GM20000 (cell line): ENCODE data around the gene TEX261.

Source experiments
- DNase-seq: peaks from one replicate; pipeline ENCODE4 v3.0.0; 2012; ENCODE audit warnings: low spot score
- TF ChIP-seq, protein P1 (sequence below): IDR thresholded peaks from 2 replicates; pipeline ENCODE4 v1.5.1; 2012; ENCODE audit warnings: mild to moderate bottlenecking, control low read depth; ENCODE audit errors: extremely low read depth, missing control alignments

TEX261 gene

DNA sequence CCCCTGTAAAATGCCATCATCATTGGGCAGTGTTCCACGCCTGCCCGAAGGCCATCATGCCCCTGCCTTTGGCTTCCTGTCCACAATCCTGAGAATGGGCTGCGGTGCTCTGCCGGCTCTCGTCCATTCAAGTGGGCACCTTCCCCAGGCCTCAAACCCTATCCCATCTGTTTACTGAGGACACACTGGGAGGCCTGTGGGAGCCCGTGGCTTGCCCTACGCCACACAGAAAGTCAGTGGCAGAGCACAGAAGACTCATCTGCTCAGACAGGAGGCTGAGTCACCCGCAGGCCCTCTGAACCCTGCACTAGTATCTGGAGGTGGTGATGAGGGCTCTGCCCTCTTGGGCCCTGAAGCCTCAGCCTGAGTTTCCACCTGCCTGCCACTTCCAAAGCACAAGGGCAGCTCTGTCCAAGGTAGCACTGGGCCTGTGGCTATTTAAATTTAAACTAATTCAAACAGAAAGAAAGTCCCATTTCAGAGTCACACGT lies 35.4 kb downstream of the TEX261 start:
- TF ChIP-seq, protein P1, sequence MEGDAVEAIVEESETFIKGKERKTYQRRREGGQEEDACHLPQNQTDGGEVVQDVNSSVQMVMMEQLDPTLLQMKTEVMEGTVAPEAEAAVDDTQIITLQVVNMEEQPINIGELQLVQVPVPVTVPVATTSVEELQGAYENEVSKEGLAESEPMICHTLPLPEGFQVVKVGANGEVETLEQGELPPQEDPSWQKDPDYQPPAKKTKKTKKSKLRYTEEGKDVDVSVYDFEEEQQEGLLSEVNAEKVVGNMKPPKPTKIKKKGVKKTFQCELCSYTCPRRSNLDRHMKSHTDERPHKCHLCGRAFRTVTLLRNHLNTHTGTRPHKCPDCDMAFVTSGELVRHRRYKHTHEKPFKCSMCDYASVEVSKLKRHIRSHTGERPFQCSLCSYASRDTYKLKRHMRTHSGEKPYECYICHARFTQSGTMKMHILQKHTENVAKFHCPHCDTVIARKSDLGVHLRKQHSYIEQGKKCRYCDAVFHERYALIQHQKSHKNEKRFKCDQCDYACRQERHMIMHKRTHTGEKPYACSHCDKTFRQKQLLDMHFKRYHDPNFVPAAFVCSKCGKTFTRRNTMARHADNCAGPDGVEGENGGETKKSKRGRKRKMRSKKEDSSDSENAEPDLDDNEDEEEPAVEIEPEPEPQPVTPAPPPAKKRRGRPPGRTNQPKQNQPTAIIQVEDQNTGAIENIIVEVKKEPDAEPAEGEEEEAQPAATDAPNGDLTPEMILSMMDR: no peak
- DNase-seq: no peak

DNA sequence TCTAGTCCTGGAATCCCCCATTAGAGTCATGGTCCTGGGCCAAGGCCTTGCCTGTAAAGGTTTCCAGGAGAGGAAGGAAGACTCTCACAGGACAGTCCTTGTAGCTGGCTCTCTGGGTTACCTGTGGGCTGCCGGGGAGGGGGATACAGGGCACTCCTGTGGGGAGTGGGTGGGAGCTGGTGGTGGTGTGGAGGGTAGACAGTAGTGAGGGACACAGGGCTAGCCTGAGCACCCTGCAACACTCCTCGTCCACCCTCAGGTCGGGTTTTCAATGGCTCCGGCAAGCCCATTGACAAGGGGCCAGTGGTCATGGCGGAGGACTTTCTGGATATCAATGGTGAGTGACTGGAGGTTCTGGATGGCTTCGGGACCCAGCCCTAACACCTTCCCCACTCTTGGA lies 35.9 kb downstream of the TEX261 start:
- no peak for DNase-seq
- TF ChIP-seq, protein P1: no peak

DNA sequence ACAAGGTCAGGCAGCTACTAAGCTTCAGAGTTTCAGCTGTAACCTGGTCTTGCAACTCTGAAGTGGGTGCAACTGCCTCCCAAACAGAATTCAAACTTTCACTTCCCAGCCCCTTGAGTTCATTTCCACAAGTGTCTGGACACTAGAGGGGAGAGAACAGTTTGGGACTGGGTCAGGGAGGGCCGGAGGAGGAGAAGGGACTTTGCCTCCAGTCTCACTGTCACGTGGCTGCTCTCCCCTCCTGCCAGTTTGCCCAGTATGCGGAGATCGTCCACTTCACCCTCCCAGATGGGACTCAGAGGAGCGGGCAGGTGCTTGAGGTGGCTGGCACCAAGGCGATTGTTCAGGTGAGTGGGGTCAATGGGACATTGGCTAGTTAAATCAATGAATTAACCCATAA lies 36.9 kb downstream of the TEX261 start:
- DNase-seq: no peak
- TF ChIP-seq, protein P1: no peak

DNA sequence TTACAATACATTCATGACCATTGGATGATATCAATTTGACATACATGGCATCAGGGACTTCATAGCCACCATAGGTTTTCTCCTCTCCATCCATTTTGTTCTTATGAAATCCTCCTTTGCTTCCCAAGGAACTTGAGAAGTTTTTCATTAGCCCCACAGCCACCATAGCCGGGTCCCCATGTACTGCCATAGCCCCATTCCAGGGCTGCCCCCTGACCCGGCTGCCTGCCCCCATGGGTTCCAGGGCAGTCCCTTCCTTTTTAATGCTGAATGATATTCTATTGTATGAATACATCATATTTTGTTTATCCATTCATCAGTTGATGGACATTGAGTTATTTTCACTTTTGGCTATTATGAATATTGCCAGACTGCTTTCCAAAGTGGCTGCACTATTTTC lies 38.5 kb downstream of the TEX261 start:
- TF ChIP-seq, protein P1: no peak
- no peak for DNase-seq

DNA sequence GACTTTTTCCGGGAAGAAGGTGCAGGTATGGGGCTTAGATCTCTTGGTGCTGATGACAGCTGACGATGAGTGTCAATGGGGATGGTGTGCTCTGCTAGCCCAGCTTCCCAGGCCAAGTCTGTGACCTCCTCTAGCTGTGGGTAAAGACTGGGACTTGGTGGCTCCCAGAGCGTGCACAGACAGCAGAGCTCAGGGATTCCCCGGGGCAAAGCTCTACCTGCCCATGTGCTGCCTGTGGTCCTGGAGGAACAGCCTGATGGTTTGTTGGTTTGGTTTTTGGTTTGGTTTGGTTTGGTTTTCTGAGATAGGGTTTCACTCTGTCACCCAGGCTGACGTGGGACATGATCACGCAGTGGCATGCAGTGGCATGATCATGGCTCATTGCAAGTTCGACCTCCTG lies 39.8 kb downstream of the TEX261 start:
- DNase-seq: no peak
- TF ChIP-seq, protein P1: no peak

DNA sequence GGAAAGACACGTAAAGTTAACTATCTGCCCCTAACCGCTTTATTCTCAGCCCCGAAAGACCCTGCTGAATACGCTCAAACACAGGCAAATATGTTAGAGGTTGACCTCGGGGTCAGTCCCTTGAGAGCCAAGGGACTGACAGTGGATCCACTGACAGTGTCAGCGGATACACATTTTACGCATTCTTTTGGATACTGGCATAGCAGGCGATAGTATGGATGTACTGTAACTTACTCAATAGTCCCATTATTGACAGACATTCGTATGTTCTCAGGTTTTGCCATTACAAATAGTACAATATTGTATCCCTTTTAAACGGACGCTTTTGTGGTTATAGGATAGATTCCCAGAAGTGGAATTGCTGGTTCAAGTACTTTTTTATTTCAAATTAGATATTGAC lies 45.6 kb downstream of the TEX261 start:
- no peak for DNase-seq
- TF ChIP-seq, protein P1: no peak

DNA sequence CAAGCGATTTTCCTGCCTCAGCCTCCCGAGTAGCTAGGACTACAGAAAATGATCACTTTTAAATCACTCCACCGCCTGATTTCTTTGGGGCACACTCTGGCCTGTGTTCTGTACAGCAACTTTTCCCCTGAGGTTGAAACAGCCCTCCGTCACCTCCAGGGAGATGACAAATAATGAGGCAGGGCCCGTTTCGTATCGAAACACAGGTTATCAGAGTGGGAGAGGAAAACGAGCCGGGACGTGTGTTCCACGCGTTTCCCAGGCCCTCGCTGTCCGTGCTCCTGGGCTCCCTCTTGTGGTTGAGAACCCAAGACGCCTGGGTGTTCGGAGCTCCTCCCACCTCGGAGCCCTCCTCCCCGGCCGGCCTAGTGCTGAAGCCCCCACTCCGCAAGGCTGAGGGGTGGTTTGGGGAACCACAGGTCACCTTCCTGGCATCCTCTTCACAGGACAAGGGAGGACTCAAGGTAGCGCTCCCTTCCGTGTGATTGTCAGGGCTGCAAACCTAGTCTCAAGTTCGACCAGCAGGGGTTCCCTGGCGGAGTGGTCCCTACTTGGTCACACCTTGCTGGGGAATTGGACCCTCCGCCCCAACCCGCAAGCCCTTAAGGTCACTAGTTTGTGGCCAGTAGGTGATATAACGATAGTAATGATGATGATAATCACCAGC lies 46.2 kb downstream of the TEX261 start:
- peak; percentile 83 for DNase-seq
- TF ChIP-seq, protein P1: peak; percentile 61
